ENCODE results near the gene MAP3K6.
A peak's percentile ranks its signal among the peaks of the same experiment; 100 is the strongest.

The MAP3K6 gene

GRCh38 chr1:27356619-27357280 is 10.0 kb downstream of the MAP3K6 start:
- no peak for DNase-seq (ENCODE audit: low spot score)

- no peak for DNase-seq (ENCODE audit: low spot score)
Measured at GRCh38 chr1:27356277-27356618, 10.5 kb downstream of the MAP3K6 start.

- DNase-seq (ENCODE audit: low spot score): no peak
Measured at GRCh38 chr1:27355683-27356082, 11.1 kb downstream of the MAP3K6 start.

- DNase-seq (ENCODE audit: low spot score): no peak
Measured at GRCh38 chr1:27353629-27354028, 13.1 kb downstream of the MAP3K6 start.

- DNase-seq (ENCODE audit: low spot score): no peak
Measured at GRCh38 chr1:27353166-27353565, 13.6 kb downstream of the MAP3K6 start.

GRCh38 chr1:27351541-27352107 is 15.1 kb downstream of the MAP3K6 start:
- DNase-seq (ENCODE audit: low spot score): no peak

- no peak for DNase-seq (ENCODE audit: low spot score)
Measured at GRCh38 chr1:27350663-27351540, 15.9 kb downstream of the MAP3K6 start.

GRCh38 chr1:27349784-27350662 is 16.7 kb downstream of the MAP3K6 start:
- peak; percentile 31 for DNase-seq (ENCODE audit: low spot score)

- no peak for DNase-seq (ENCODE audit: low spot score)
Measured at GRCh38 chr1:27348861-27349783, 17.6 kb downstream of the MAP3K6 start.

- DNase-seq (ENCODE audit: low spot score): no peak
Measured at GRCh38 chr1:27346991-27347624, 19.7 kb downstream of the MAP3K6 start.

GRCh38 chr1:27346357-27346756 is 20.4 kb downstream of the MAP3K6 start:
- DNase-seq (ENCODE audit: low spot score): no peak

- no peak for DNase-seq (ENCODE audit: low spot score)
Measured at GRCh38 chr1:27345272-27345671, 21.5 kb downstream of the MAP3K6 start.

GRCh38 chr1:27343639-27344025 is 23.1 kb downstream of the MAP3K6 start:
- no peak for DNase-seq (ENCODE audit: low spot score)

- DNase-seq (ENCODE audit: low spot score): peak; percentile 38
Measured at GRCh38 chr1:27342778-27343638, 23.8 kb downstream of the MAP3K6 start.

- no peak for DNase-seq (ENCODE audit: low spot score)
Measured at GRCh38 chr1:27342391-27342777, 24.4 kb downstream of the MAP3K6 start.

- DNase-seq (ENCODE audit: low spot score): no peak
Measured at GRCh38 chr1:27341525-27342252, 25.1 kb downstream of the MAP3K6 start, which contains the start of gene SYTL1. TSS of gene SYTL1 (plus strand) at chr1:27342022. CDS start at chr1:27345335, 3,313 bp downstream.

- DNase-seq (ENCODE audit: low spot score): no peak
Measured at GRCh38 chr1:27339213-27339612, 27.5 kb downstream of the MAP3K6 start.

GRCh38 chr1:27338751-27339150 is 28.0 kb downstream of the MAP3K6 start:
- no peak for DNase-seq (ENCODE audit: low spot score)

GRCh38 chr1:27336756-27337155 is 30.0 kb downstream of the MAP3K6 start:
- DNase-seq (ENCODE audit: low spot score): no peak
